Adipocyte (in vitro differentiated cells): ENCODE data around the gene GOSR1.
"Not testable (repeated sequence)": the region's sequence is repeated elsewhere in the genome, so short reads cannot be mapped to it uniquely, and the experiment has no call there.

Experiments
- DNase-seq: peaks from one replicate; pipeline ENCODE4 v3.0.0-alpha.2; 2015; ENCODE audit warnings: low read depth
- H3K27me3 ChIP-seq: replicated peaks from 2 replicates; pipeline ENCODE4 v1.7.0; 2013; ENCODE audit warnings: mild to moderate bottlenecking, low read length, moderate library complexity; ENCODE audit not compliant: control insufficient read depth, insufficient read depth
- H3K36me3 ChIP-seq: 2 replicates; pipeline ENCODE4 v1.7.0; 2013; ENCODE audit warnings: low read length, mild to moderate bottlenecking, moderate library complexity; ENCODE audit not compliant: control insufficient read depth, insufficient read depth, severe bottlenecking
- H3K4me1 ChIP-seq: 2 replicates; pipeline ENCODE4 v1.7.0; 2013; ENCODE audit warnings: mild to moderate bottlenecking, low read length, moderate library complexity; ENCODE audit not compliant: control insufficient read depth, insufficient read depth
- H3K4me3 ChIP-seq: 2 replicates; pipeline ENCODE4 v1.7.0; 2013; ENCODE audit warnings: mild to moderate bottlenecking, low read length, moderate library complexity
- H3K9ac ChIP-seq: 2 replicates; pipeline ENCODE4 v1.7.0; 2013; ENCODE audit warnings: mild to moderate bottlenecking, low read length, moderate library complexity
- H3K9me3 ChIP-seq: 2 replicates; pipeline ENCODE4 v1.7.0; 2013; ENCODE audit warnings: mild to moderate bottlenecking, low read length, moderate library complexity; ENCODE audit not compliant: control insufficient read depth

Gene GOSR1

DNA sequence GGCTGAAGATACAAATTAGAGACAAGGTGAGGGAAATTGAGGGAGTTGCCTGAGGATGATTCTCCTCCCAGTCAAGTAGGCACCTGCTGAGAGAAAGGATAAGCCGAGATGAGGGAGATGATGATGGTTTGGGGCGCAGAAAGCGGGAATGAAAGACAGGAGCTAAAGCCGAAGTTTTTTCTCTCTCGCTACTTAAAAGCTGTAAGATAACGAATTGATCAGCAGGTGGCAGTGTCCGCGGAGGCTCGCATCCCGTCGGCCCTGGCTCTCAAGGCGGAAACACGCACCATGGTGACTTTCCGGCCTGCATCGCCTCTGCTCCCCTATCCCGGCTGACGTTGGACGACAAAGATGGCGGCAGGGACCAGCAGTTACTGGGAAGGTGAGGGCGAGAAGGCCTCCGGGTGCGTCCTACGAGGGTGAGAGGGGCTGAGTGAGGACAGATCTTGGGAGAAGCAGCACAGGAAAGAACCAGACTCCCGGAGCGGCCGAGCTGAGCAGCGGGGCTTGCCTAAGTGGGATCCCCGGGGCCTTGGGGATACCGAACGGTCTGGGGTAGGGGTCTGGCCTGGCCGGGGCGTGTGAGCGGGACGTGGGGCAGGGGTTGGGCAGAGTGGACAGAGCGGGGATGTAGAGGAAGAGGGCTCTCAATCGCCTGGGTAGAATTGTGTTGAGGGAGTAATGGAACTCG lies at the start of gene GOSR1:
GOSR1 (plus strand) TSS at position 326 of the 691 bp plus-strand sequence; CDS start at position 352, 26 bp downstream.
- peak within 1 kb of the TSS; percentile 92 for H3K4me3 ChIP-seq
- peaks cover 22% of the 10 kb centered on the region for H3K4me1 ChIP-seq
- H3K27me3 ChIP-seq: no peaks in the 10 kb centered on the region
- H3K9me3 ChIP-seq: no peaks in the 10 kb centered on the region
- peak; percentile 99 for DNase-seq
- H3K36me3 ChIP-seq: peaks cover 24% of the 10 kb centered on the region
- peak within 1 kb of the TSS; percentile 97 for H3K9ac ChIP-seq

DNA sequence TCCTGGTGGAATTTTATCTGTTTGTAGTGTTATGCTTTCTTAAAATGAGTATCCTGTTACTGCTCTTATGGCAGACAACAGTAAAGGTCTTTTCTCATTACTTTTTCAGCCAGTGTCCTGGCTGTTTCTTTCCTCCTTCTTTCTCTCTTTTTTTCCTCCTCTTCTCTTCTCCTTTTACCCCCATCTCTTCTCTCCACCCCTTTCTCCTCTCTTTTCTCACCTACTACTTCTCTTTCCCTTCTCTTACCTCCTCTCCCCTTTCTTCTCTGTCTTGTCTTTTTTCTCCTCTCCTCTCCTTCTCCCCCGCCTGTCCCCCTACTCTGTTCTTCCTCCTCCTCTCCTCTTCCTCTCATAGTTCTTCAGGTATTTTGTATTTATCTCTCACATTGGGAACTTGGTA lies 49.6 kb upstream of the GOSR1 start:
- H3K9ac ChIP-seq: no peak overlapping the region
- peaks cover 34% of the 10 kb centered on the region for H3K36me3 ChIP-seq

DNA sequence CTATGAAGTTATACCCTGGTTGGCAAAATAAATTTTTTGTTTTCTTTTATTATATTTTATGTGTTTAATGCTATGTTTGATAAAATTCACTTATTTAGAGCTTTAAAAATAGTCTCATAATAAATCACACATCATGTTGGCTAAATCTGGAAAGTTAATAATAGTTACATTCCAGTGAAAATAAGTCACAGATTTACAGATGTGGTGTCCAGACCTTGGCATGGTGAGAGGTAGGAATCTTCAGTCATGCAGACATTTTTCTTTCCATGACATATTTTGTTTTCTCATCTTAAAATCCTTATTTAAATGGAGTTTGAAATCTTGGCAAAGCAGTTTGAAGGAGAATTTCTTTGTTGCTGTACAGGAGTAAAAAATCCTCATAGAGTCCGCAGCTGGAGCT lies 48.1 kb upstream of the GOSR1 start:
- peaks cover 28% of the 10 kb centered on the region for H3K36me3 ChIP-seq
- DNase-seq: peak; percentile 44
- peaks cover 6% of the 10 kb centered on the region for H3K9me3 ChIP-seq
- H3K27me3 ChIP-seq: no peaks in the 10 kb centered on the region
- peaks cover 25% of the 10 kb centered on the region for H3K4me1 ChIP-seq
- peak overlapping the region; percentile 72 for H3K9ac ChIP-seq
- H3K4me3 ChIP-seq: peak overlapping the region; percentile 47

More for the DNA sequence above, 49.6 kb upstream of the GOSR1 start:
- no peak for DNase-seq
- Histone ChIP-seq H3K4me3 (no peak overlapping the region), H3K27me3 (no peaks in the 10 kb centered on the region), H3K9me3 (no peaks in the 10 kb centered on the region), H3K4me1 (peaks cover 15% of the 10 kb centered on the region)

DNA sequence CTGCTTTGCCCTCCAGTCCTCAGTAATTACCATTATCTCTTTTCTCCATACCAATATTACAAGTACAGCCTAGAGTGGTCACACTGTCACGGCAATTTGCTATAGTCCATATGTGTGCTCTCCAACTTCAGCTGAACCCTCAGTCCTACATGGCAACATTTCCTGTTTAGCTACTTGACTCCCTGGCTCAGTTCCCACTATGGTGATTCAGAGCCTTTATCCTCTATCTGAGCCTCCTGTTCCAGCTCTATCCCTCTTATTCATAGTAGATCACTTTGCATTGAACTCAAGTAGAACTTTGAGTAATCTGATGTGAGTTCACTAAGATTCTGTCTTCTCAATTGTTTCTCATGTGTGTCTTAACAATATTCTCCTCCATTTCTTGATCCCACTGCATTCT lies 43.7 kb upstream of the GOSR1 start:
- DNase-seq: peak; percentile 67
- peaks cover 6% of the 10 kb centered on the region for H3K9me3 ChIP-seq
- peaks cover 22% of the 10 kb centered on the region for H3K4me1 ChIP-seq
- peaks cover 23% of the 10 kb centered on the region for H3K36me3 ChIP-seq
- H3K4me3 ChIP-seq: peak overlapping the region; percentile 16
- no peaks in the 10 kb centered on the region for H3K27me3 ChIP-seq
- H3K9ac ChIP-seq: no peak overlapping the region

DNA sequence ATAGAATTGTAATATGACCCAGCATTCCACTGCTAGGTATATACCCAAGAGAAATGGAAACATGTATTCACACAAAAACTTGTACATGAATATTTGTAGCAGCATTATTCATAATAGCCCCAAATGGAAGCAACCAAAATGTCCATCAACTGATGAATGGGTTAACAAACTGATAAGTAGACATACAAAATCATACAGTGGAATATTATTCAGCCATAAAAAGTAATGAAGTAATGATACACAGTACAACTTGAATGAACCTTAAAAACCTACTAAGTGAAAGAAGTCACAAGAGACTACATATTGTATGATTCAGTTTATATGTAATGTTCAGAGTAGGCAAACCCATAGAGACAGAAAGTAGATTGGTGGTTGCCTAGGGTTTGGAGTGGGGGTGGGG lies 40.5 kb upstream of the GOSR1 start:
- Histone ChIP-seq H3K9me3 (peaks cover 6% of the 10 kb centered on the region), H3K27me3 (no peaks in the 10 kb centered on the region), H3K9ac (no peak overlapping the region), H3K36me3 (peaks cover 17% of the 10 kb centered on the region), H3K4me1 (peaks cover 10% of the 10 kb centered on the region), H3K4me3 (no peak overlapping the region)
- DNase-seq: no peak

DNA sequence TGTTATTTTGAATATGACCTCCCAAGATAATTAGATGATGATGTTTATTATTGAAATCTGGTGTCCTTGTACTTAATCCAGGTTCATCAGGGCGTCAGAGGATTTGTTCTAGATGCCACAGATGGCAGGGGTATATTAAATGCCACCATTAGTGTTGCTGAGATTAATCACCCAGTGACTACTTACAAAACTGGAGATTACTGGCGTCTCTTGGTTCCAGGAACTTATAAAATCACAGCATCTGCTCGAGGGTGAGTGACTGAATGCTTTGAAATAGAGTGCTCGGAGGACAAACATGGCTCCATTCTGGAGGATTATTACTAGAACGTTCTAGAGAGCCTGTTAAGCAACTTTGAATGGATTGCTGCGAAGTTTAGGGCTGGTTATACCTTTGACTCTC lies 33.5 kb upstream of the GOSR1 start:
- no peak for DNase-seq
- no peaks in the 10 kb centered on the region for H3K9me3 ChIP-seq
- H3K4me3 ChIP-seq: no peak overlapping the region
- H3K4me1 ChIP-seq: no peaks in the 10 kb centered on the region
- H3K36me3 ChIP-seq: peaks cover 22% of the 10 kb centered on the region
- H3K9ac ChIP-seq: no peak overlapping the region
- H3K27me3 ChIP-seq: no peaks in the 10 kb centered on the region

DNA sequence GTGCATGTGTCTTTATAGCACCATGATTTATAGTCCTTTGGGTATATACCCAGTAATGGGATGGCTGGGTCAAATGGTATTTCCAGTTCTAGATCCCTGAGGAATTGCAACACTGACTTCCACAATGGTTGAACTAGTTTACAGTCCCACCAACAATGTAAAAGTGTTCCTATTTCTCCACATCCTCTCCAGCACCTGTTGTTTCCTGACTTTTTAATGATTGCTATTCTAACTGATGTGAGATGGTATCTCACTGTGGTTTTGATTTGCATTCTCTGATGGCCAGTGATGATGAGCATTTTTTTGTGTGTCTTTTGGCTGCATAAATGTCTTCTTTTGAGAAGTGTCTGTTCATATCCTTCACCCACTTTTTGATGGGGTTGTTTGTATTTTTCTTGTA lies 30.6 kb upstream of the GOSR1 start:
- peaks cover 22% of the 10 kb centered on the region for H3K36me3 ChIP-seq

DNA sequence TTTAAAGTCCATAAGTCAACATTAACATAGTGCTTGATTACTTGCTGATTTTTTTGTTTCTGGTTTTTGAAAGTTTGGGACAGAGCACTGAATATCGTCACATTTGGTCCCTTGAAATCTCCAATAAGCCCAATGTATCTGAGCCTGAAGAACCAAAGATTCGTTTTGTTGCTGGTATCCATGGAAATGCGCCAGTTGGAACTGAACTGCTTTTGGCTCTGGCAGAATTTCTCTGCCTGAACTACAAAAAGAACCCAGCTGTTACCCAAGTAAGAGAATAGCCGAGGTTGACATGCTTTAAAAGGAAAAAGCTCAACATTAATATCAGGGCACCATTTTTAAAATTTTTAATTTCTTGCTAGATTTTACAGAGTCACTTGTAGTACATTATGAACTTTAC lies 27.7 kb upstream of the GOSR1 start:
- Histone ChIP-seq H3K9me3 (no peaks in the 10 kb centered on the region), H3K9ac (no peak overlapping the region), H3K36me3 (peaks cover 16% of the 10 kb centered on the region), H3K4me1 (peaks cover 20% of the 10 kb centered on the region), H3K27me3 (no peaks in the 10 kb centered on the region), H3K4me3 (no peak overlapping the region)
- DNase-seq: no peak

More for the DNA sequence above, 30.6 kb upstream of the GOSR1 start:
- H3K9me3 ChIP-seq, DNase-seq, H3K27me3 ChIP-seq, H3K4me3 ChIP-seq, H3K9ac ChIP-seq: not testable (repeated sequence)
- H3K4me1 ChIP-seq: peaks cover 20% of the 10 kb centered on the region

DNA sequence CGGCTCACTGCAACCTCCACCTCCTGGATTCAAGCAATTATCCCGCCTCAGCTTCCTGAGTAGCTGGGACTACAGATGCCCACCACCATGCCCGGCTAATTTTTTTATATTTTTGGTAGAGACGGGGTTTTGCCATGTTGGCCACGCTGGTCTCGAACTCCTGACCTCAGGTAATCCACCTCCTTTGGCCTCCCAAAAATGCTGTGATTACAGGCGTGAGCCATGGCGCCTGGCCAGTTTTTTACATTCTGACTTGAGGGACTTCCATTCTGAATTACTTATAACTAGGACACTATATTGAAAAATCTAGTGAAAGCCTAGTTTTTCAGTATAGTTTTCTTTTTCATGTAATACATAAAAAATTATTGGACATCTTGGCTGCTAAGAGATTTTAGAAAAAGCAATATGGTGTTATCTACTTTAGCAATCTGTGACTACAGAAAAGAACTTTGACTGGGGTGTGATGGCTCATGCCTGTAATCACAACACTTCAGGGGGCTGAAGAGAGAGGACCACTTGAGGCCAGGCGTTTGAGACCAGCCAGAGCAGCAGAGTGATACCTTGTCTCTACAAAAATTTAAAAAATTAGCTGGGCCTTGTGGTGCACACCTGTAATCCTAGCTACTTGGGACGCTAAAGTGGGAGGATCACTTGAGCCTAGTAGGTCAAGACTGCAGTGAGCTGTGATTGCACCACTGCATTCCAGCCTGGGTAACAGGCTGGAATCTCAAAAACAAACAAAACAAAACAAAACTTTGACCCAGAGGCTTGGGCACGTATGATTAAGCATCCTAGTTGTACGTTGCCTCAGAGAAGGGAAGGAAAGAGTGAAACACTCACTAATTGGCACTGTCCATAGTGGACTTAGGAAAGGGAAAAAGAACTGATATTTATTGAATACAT lies 26.8 kb upstream of the GOSR1 start:
- Histone ChIP-seq H3K36me3 (peaks cover 21% of the 10 kb centered on the region), H3K4me1 (peaks cover 20% of the 10 kb centered on the region), H3K9me3 (no peaks in the 10 kb centered on the region), H3K4me3 (no peak overlapping the region), H3K9ac (no peak overlapping the region), H3K27me3 (no peaks in the 10 kb centered on the region)
- DNase-seq: peak; percentile 52

DNA sequence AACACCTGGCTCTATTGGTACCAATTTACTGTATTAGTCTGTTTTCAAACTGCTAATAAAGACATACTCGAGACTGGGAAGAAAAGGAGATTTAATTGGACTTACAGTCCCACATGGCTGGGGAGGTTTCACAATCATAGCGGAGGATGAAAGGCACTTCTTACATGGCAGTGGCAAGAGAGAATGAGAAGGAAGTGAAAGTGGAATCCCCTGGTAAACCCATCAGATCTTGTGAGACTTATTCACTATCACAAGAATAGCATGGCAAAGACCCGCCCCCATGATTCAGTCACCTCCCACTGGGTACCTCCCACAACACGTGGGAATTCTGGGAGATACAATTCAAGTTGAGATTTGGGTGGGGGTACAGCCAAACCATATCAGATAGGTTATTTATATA lies 22.6 kb upstream of the GOSR1 start:
- H3K27me3 ChIP-seq: no peaks in the 10 kb centered on the region
- H3K9me3 ChIP-seq: no peaks in the 10 kb centered on the region
- peaks cover 37% of the 10 kb centered on the region for H3K36me3 ChIP-seq
- H3K4me1 ChIP-seq: peaks cover 17% of the 10 kb centered on the region
- H3K9ac ChIP-seq: no peak overlapping the region
- no peak overlapping the region for H3K4me3 ChIP-seq
- DNase-seq: no peak

DNA sequence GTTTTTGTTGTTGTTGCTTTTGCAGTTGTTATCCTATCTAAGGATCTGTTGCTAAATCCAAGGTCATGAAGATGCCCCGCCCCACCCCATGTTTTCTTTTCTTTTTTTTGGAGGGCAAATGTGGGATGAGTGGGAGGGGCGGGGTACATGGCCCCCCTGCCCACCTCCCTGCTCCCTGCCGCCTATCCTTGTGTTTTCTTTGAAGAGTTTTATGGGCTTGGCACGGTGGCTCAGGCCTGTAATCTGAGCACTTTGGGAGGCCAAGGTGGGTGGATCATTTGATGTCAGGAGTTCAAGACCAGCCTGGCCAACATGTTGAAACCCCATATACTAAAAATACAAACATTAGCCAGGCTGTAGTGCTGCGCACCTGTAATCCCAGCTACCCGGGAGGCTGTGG lies 18.8 kb upstream of the GOSR1 start:
- no peaks in the 10 kb centered on the region for H3K4me1 ChIP-seq
- no peak overlapping the region for H3K4me3 ChIP-seq
- no peak overlapping the region for H3K9ac ChIP-seq
- H3K9me3 ChIP-seq: no peaks in the 10 kb centered on the region
- DNase-seq: no peak
- H3K36me3 ChIP-seq: peaks cover 50% of the 10 kb centered on the region
- no peaks in the 10 kb centered on the region for H3K27me3 ChIP-seq
